Measurements from ENCODE around the gene CFAP43.

Gene CFAP43, protein sequence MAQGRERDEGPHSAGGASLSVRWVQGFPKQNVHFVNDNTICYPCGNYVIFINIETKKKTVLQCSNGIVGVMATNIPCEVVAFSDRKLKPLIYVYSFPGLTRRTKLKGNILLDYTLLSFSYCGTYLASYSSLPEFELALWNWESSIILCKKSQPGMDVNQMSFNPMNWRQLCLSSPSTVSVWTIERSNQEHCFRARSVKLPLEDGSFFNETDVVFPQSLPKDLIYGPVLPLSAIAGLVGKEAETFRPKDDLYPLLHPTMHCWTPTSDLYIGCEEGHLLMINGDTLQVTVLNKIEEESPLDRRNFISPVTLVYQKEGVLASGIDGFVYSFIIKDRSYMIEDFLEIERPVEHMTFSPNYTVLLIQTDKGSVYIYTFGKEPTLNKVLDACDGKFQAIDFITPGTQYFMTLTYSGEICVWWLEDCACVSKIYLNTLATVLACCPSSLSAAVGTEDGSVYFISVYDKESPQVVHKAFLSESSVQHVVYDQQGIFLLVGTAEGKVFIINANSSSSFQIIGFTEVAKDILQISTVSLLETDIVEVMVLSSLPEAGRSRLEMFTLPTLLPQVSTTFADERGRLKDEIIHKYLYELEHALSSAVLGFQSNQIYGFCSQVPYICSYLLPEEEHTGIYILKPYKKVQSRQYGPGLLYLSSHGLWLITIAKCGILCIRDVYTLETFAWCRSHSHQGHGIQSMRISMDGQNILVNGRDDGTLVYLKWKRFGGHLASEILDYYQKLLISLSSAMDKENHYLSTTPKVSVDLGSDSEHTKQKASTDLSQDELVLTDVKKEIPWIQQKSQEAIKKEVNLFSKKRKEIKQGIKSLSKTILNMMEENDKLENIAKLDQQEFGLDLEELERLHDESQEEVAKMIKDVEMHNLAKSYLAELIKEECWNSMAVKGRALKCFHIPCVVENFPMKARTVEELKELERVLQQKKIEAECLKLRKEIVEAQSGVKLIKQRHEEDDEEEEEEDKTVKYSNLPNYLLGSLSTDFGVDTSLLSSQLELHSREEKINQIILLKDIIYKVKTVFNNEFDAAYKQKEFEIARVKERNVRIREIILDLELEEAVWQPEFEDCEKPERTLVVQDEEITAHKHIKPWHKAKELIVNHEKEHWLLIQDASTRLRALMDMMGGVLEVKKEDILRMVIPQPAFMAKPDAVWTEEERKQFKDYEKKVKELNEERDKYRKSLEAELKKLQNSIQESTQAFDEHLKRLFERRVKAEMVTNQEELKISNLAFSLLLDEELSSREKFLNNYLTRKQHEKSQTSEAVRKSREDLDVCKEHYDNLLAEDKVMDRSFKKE (N-terminal part only)

DNA sequence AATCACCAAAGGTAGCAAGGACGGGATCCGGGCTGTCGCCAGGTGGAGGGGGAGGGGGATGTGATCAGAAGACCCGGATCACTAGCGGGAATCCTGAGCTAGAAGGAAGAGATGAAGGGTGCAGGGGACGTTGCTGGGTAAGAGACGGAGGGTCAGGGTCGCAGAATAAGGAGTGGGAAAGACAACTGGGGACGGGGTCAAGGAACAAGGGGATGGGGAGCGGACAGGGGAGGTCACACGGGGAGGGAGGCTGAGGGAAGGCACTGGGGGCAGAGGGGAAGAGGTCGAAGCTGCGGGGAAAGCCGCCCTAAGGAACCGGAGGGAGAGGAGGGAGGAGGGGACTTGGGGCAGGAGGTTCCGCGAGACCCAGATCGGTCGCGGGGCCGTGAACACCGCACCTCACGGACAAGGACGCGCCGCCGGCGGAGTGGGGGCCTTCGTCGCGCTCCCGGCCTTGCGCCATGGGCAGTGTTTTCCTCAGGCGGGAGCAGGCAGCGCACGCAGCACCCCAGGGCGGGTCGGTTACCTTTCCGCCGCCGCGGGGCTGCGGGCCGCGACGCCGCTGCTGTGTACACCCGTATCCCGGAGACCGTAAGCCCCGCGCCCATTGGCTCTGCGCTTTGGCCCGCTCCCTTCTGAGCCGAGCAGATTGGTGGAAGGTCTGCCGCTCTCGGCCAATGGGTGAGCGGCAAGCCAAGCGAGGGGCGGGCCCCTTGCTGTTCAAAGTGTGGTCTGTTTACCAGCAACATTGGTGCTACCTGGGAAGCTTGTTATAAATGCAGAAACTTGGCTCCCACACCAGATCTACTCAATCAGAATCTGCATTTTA, at the start of gene CFAP43:
Gene CFAP43 (minus strand): TSS at position 581 of the 829 bp plus-strand sequence. CDS start 118 bp downstream, at position 463.
- peak; percentile 84 for DNase-seq

DNA sequence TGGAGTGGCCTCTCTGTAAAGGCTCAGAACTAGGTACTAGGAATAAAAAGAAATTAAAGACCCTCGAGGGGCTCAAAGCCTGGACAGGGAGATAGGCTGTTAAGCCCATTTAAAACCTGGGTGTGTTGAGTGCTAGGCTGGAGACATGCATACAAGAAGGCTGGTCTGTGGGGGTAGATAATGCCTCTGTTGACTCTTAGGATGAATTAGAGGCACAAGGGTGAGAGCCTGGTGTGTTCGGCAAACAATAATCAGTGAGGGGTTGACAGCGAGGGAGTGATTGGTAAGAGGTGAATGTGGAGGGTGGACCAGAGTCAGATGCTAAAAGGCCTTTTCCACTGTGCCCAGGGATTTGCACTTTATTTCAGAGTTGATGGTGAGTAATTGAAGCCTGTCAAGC, 49.5 kb upstream of the CFAP43 start:
- no peak for DNase-seq

DNA sequence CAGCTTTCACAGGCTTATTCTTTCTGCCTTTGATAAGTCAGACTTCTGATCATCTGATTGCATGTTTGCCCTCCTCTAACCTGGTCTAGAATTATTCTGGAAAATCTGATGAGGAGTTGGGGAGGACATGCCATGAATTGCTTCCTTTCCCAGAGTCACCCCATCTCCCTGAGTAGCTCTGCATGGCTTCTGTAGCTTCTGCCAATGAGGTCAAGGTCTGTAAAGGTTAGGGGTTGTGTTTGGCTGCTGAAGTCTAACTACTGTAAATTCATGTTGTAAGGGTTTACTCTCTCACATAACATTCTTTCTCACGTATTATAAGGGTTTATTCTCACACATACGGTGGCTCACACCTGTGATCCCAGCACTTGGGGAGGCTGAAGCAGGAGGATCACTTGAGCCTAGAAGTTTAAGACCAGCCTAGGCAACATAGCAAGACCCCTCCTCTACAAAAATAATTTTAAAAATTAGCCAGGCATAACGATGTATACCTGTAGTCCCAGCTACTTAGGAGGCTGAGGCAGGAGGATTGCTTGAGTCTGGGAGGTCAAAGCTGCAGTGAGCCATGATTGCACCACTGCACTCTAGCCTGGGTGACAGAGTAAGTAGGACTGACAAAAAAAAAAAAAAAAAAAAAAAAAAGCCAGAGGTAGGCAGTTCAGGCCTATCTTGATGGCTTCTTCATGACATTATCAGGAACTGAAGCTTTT, 47.5 kb upstream of the CFAP43 start:
- no peak for DNase-seq

DNA sequence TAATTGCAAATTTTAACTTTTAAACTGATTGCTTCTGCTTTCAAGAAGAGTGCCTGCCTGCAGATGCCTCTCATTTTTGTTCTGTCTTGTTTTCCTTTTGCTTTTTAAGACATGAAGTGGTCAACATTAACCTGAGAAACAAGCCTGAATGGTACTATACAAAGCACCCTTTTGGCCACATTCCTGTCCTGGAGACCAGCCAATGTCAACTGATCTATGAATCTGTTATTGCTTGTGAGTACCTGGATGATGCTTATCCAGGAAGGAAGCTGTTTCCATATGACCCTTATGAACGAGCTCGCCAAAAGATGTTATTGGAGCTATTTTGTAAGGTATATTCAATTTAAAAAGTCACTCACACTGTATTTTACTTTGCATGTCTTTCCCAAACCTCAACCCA, 45.6 kb upstream of the CFAP43 start:
- no peak for DNase-seq

DNA sequence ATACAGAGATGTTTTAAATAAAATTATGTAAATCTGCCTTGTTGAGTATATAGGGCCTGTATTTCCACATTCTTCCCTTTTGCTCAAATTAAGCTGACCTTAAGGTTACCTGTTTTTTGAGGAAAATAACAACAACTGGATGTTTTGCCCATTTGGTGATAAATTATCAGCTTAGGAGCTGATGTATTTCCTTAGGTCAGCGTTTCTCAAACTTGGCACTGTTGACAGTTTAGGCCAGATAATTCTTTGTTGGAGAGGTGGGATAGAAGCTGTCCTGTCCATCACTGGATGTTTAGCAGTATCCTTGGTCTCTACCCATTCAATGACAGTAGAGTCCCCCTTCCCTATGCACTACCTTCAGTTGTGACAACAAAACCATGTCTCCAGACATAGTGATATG, 44.0 kb upstream of the CFAP43 start:
- DNase-seq = no peak

DNA sequence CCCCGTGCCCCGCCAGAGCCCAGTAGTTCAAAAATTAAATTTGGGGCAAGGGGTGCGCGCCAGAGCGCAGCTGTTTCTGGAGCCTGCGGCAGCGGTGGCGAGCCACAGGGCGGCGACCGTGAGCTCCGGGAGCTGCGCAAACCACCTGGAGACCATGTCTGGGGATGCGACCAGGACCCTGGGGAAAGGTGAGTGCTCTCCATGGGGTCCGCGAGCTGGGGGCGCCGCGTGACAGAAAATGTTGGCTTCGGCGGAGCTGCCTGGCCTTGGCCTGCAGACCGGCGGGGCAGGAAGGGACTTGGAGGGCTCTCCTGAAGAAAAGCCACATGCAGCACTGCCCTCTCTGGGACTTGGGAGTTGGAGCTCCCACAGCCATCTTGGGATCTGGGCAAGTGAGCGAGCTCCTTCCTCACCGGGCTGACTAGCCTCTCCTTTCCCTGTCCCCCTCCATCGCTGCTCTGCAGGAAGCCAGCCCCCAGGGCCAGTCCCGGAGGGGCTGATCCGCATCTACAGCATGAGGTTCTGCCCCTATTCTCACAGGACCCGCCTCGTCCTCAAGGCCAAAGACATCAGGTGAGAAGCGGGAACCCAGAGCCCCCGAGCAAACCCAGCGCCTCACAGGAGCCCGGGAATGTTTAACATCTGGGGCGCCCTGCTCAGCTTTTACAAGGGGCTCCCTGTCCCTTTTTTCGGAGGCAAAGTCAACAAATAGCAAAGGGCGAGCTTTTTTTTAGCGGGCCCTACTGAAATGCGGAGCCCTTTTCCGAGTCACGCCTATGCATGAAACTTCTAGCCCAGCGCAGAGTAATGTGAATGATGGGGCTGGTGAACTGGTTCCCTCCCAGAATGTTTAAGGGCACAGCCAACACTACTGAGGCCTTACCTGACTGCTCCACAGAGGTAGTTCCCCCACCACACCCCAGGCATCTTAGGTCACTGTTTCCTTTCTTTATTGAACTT, 42.9 kb upstream of the CFAP43 start:
- DNase-seq = no peak

DNA sequence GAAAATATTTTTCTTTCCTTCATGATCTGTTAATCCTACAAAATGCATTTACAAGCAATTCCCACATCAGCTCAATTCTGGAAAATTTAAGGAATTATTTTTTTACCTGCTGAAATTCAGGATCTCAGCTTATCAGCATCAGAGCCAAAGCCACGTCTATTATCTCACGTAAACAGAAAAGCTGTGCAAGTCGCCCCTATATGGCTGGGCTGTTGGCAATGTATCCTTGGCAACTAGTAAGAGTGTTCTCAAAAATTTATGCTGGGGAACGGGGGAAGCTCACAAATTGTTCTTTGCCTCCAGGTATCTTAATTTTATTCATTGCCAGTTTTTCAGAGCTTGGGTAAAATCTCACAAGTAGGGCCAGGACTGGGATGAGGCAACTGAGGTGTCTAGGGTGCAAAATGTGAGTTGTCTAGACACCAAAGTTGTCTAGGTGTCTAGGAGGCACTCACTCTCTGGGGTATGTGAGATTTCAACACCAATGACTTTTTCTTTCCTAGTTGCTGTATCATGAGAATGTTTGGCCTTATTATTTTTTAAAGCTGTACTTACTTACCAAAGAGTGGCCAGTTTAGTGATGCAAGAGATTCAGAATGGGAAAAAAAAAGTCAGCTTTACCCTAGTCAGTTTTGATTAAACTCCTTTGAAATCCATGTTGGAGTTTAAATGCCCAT, 41.9 kb upstream of the CFAP43 start:
- DNase-seq = no peak

DNA sequence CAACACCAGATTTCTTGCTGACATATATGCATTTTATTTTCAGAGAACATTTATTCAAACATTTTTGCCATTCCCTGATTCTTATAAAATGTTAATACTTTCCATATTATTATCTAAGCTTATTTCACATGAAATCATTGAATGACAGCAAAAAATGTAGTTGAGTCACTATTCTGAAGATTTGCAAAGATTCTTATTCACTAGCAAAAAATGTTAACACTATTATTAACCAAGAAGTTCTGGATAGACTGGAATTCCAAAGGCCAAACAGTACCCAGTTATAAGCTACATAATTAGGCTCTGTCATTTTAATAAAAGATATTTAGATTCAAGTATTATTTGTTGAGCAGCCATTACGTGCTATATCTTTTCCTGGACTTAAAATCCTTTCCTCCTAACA, 41.1 kb upstream of the CFAP43 start:
- no peak for DNase-seq

DNA sequence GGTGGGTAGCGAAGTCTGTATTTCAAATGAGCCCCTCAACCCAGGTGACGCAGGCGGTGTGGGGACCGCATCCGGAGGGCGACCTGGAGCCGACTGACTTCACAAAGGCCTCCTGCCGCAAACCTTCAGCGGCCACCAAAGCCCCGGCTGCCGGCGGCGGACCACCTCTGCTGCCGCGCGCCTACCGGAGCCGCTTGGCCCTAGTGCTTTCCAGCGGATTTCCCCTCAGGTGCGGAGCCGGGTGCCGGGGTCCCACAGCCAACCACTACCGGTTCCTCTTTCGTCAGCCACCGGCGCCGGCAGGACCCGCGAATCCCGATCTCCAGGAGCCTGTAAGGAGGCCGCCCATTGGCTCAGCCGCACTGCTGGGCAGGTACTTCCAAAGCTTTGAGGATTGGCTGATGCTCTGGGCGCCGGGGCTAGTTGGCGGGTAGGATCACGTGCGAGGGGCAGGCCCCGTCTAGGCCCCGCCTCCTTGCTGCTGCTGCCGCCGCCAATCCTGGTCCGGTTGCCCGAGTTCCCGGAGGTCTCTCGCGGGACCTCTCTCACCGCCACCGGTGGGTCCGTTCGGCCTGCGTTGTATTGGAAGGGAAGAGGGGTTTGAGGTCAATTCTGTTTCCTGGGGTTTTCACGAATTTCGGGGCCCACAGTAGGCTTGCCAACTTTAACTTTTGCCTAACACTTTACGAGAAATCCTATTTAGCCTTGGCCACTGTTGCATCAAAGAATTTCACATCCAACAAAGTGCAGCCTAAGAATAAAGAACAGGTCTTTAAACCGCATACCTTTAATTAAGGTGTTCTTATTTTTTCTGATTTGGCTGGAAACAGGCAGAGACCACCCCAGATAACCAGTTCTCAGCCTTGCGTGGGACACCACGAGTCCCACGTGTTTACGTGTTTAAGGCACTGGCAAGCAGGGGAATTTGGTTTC, 36.8 kb upstream of the CFAP43 start, which contains the start of gene GSTO2:
Gene GSTO2 (plus strand): TSS at position 472 of the 933 bp plus-strand sequence. CDS start 5,732 bp downstream, outside the sequence.
- peak; percentile 93 for DNase-seq

DNA sequence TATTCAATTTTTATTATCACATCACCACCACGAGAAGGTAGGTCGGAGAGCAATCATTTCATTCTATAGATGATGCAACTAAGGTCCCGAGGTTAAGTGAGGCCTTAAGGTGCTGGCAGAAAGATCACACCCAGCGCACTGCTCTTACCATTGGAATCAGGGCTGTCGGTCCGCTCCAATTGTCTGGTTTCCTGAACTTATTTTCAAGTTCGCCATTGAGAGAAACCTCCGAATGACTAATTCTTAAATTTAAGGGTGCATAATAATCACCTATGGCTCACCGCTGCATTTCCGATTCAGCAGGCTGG, 36.2 kb upstream of the CFAP43 start:
- no peak for DNase-seq

DNA sequence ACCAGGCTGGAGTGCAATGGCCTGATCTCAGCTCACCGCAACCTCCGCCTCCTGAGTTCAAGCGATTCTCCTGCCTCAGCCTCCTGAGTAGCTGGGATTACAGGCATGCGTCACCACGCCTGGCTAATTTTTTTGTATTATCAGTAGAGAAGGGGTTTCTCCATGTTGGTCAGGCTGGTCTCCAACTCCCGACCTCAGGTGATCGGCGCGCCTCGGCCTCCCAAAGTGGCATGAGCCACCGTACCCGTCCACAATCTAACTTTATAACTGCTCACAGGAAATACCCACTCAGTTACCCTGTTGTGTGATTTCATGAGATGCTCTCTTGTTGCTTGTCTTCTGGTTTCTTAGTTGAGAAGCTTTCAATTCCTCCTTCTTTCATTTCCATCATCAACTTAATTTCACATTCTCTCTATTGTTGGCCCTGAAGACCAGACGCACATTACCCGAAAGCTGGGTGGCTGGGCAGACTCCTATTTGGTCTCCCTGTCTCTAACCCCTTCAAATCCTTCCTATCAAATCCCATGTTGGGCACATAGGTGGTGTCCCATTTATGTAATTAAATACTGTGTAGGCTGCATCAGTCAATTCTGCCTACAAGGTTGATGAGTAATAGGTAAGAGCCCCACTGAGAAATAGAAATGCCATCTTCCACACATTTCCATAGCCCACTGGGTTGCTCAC, 35.7 kb upstream of the CFAP43 start:
- no peak for DNase-seq

DNA sequence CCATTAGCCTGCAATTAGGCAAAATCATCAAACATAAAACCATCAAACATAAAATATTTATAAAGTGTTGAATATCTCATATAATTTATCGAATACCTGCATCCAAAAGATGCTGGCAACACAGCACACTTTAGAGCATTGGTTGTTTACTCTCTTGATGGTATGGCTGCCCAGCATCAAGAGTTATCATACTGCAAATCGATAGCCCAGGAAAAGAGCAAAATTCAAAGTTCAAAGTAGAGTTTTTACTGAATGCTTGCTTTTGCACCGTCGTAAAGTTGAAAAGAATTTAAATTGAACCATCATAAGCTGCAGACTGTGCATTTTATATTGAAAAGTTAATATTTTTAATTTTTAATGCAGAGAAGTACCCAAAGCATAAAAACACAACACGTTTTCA, 32.6 kb upstream of the CFAP43 start:
- no peak for DNase-seq

DNA sequence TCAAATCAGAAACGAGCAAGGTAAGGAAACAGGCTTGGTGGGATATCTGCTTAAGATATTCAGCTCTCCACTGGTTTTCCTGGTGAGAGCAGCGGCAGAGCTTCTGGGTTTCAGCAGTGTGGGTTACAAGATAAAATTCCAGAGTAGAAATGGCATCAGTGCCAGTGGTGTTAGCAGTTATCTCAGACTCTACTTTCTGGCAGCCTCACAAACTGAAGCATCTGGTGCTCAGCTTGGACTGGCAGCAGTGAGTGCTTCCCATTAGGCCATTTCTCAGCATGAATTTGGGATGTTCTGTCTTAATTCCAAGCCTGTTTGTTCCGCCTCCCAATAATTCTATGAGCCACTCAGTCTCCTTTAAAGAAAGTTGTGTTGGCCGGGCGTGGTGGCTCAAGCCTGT, 29.9 kb upstream of the CFAP43 start:
- DNase-seq = no peak

DNA sequence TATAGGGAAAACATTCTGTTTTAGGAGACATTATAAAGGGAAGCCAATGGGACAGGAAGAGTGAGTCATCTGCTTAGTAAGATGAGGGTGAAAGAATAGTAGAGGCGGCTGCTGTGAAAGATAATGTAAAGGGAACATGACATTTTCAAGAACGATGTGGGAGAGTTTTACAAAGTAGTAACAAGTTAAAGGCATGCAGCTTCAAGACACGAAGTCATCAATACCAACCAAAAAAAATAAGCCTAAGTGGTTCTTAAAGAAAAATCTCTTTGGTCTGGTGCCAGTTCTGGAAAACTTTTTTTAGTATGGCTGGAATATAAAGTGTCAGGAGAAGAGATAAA, 28.6 kb upstream of the CFAP43 start:
- no peak for DNase-seq

DNA sequence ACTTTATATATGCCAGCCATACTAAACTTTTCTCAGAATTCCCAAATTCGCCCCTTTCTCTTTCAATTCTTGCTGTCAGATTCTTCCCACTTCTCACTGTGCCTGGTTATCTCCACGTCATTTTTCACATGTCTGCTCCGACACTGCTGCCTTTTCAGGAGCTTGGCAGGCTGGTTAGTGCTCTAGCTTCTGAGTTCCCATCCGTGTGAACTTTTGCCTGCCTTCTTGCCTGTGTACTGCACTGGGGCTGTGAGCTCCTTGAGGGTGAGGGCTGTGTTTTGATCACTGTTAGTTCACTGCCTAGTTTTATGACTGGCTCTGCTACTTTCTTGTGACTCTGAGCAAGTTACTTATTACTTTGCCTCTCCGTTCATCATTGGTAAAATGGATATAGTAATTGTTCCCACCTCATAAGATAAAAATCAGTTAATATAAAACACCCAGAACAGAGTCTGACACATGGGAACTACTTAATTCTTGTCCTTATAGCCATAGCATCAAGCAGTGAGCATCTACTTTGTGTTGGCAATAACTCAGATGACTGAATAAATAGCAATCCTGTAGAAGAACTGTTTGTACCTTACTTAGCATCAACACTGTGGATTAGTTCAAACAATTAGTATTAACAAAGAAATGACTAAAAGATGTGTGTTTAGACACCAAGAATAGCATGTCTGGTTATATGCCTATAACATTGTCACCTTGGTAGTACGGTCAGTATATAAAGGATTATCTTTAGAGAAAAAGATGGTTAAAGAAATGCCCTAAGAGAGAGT, 28.0 kb upstream of the CFAP43 start:
- no peak for DNase-seq

DNA sequence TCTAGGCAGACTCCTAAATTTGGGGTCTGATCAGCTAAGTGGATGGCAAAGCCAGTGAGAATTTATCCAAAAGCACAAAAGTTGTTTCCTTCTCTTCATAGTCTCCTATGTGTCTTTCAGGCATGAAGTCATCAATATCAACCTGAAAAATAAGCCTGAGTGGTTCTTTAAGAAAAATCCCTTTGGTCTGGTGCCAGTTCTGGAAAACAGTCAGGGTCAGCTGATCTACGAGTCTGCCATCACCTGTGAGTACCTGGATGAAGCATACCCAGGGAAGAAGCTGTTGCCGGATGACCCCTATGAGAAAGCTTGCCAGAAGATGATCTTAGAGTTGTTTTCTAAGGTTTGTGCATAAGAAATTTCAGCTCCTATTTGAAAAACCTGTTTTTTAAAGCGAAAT, 27.3 kb upstream of the CFAP43 start:
- DNase-seq = no peak

DNA sequence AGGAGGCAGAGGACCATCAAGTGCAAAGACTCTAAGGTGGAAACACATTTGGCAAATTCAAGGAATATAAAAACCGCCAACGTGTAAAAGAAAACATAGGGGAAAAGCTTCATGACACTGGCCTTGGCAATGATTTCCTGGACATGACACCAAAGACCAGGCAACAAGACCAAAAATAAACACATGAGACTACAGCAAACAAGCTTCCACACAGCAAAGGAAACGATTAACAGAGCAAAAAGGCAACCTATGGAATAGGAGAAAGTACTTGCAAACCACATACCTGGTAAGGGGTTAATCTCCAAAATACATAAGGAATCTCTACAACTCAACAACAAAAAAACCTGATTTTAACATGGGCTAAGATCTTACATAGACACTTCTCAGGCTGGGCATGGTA, 26.0 kb upstream of the CFAP43 start:
- no peak for DNase-seq

Measured in GOT3 (cell line).